Adrenal gland (tissue), 12 donors: Measurements from ENCODE around the gene CYRIA. TPM values are rescaled to one million over a fixed set of nuclear protein-coding genes. Genes with fewer than 3 reads are reported as not detected.

Source experiments
- DNase-seq, 7 donors: peaks; one replicate each; pipeline ENCODE4 v3.0.0-alpha.2; 2019 to 2020
- H3K27ac ChIP-seq, 5 donors: fragments of 200-600 bp; sonication (generic) in 4 of 5; 1 replicate in 3 of 5; 2 replicates in 2 of 5; pipeline versions ENCODE4 v1.5.1 to v1.8.0; 2016 to 2020; ENCODE audit warnings: mild to moderate bottlenecking in 1 of 5
- H3K27me3 ChIP-seq: fragments of 200-600 bp; 2 replicates; pipeline ENCODE4 v1.8.0; 2021
- H3K36me3 ChIP-seq, 2 donors: fragments of 200-600 bp; replicated peaks in 1 of 2; 1 replicate in 1 of 2; 2 replicates in 1 of 2; pipeline versions ENCODE4 v1.5.1 to v1.8.0; 2018 to 2022
- H3K4me1 ChIP-seq, 2 donors: fragments of 200-600 bp; replicated peaks in 1 of 2; 1 replicate in 1 of 2; 2 replicates in 1 of 2; pipeline versions ENCODE4 v1.5.1 to v1.8.0; 2018 to 2021
- H3K4me3 ChIP-seq, 4 donors: fragments of 200-600 bp; sonication (generic) in 3 of 4; one replicate each; pipeline ENCODE4 v1.5.1; 2016 to 2018
- H3K9me3 ChIP-seq, 3 donors: fragments of 200-600 bp; sonication (generic) in 1 of 3; replicated peaks in 1 of 3; 1 replicate in 2 of 3; 2 replicates in 1 of 3; pipeline versions ENCODE4 v1.5.1 to v1.8.0; 2016 to 2021
- POLR2A ChIP-seq, 2 donors: fragments of 450-650 bp; IDR thresholded peaks; one replicate each; pipeline ENCODE4 v1.6.1; 2017; ENCODE audit warnings: antibody characterized with exemption in 2 of 2, mild to moderate bottlenecking in 2 of 2, moderate library complexity in 1 of 2
- WGBS, 4 donors: extraction: QIAGEN DNeasy Blood & Tissue Kit in 2 of 4; methylation state at CpG; one replicate each; pipeline versions ENCODE4 v1.1.5 to v1.1.7; 2013 to 2017; 5-methylcytosine and 5-hydroxymethylcytosine counted together
- intact Hi-C, 2 donors: fragments of 100-400 bp; cut with DNase I; formaldehyde crosslinking; loops; one replicate each; pipeline versions ENCODE4 v1.14.1 to v1.15.0; 2022 to 2023
- polyA plus RNA-seq, 3 donors: library from polyadenylated mRNA; stranded (reverse); fragments of 200-250 nt in 2 of 3; fragments of 350-450 nt in 1 of 3; fragmentation: Illumina TruSeq in 1 of 3; extraction: RNeasy Lipid Tissue Mini Kit (QIAGEN cat#74804) in 1 of 3; gene quantifications; one replicate each; pipeline ENCODE4 v1.2.3, GENCODE V29; 2013 to 2014
- total RNA-seq, 9 donors: library from RNA; depleted of rRNA in 4 of 9; stranded (reverse); fragments of >200 nt in 4 of 9; fragments of 120-200 nt in 1 of 9; fragmentation: NEBNext Ultra II Directional in 1 of 9; extraction: Animal tissue kit (Norgen Biotek cat#: 25700) in 1 of 9; gene quantifications; one replicate each; pipeline versions ENCODE4 v1.1.0 to v1.2.4, GENCODE V29; 2013 to 2023
- TF ChIP-seq, protein P1 (sequence below), 6 experiments: fragments of 450-650 bp in 4 of 6; fragments of 200-600 bp in 2 of 6; sonication (generic) in 1 of 6; IDR thresholded peaks; 1 replicate in 5 of 6; 2 replicates in 1 of 6; pipeline versions ENCODE4 v1.5.1 to v1.8.0; 2016 to 2021; ENCODE audit warnings: antibody characterized with exemption in 6 of 6, mild to moderate bottlenecking in 2 of 6, moderate library complexity in 1 of 6
- donor health status: healthy with polysubstance abuse.
- donor health status: Bipolar disorder and iron deficiency.
- donor health status: DM: yes; HTN: yes; CAD: no.
- donor health status: DM: no; HTN: no; CAD: no.
- donor health status: DM: no; HTN: no; CAD: no.
- donor health status: DM: yes; HTN: yes; CAD: no.

CYRIA gene
- total and polyA plus RNA-seq, 12 donors = 2.4 to 31.0 (median 17.9) TPM

GRCh38 chr2:16620590-16620989 lies 45.0 kb downstream of the CYRIA start:
- H3K27me3 ChIP-seq = no peaks in the 10 kb centered on the region
- H3K36me3 ChIP-seq = peaks cover 0 to 6% of the 10 kb centered on the region in 2 donors
- no peak for DNase-seq
- no peaks in the 10 kb centered on the region for H3K9me3 ChIP-seq
- intact Hi-C loops = no loop called here
- whole genome bisulfite sequencing, 4 donors = 93 to 100% (median 96%) methylated on average over 2 of the region's 2 CpGs
- H3K27ac ChIP-seq = no peak overlapping the region
- TF ChIP-seq, protein P1, sequence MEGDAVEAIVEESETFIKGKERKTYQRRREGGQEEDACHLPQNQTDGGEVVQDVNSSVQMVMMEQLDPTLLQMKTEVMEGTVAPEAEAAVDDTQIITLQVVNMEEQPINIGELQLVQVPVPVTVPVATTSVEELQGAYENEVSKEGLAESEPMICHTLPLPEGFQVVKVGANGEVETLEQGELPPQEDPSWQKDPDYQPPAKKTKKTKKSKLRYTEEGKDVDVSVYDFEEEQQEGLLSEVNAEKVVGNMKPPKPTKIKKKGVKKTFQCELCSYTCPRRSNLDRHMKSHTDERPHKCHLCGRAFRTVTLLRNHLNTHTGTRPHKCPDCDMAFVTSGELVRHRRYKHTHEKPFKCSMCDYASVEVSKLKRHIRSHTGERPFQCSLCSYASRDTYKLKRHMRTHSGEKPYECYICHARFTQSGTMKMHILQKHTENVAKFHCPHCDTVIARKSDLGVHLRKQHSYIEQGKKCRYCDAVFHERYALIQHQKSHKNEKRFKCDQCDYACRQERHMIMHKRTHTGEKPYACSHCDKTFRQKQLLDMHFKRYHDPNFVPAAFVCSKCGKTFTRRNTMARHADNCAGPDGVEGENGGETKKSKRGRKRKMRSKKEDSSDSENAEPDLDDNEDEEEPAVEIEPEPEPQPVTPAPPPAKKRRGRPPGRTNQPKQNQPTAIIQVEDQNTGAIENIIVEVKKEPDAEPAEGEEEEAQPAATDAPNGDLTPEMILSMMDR (IDR thresholded peaks at IDR 0.05) = no peak
- TF ChIP-seq POLR2A (IDR thresholded peaks at IDR 0.05) = no peak
- H3K4me1 ChIP-seq = peaks cover 20 to 49% of the 10 kb centered on the region in 2 donors
- no peak overlapping the region for H3K4me3 ChIP-seq

- WGBS, 4 donors = 91 to 97% (median 95%) methylated on average over 5 of the region's 5 CpGs
- TF ChIP-seq, protein P1 (IDR thresholded peaks at IDR 0.05) = no peak
- no peak for TF ChIP-seq POLR2A (IDR thresholded peaks at IDR 0.05)
- no peak overlapping the region for H3K27ac ChIP-seq
- no peaks in the 10 kb centered on the region for H3K9me3 ChIP-seq
- no peak overlapping the region for H3K4me3 ChIP-seq
- peaks cover 12 to 46% of the 10 kb centered on the region in 2 donors for H3K4me1 ChIP-seq
- DNase-seq = no peak
- intact Hi-C loops = loop anchor here (5.0 kb wide), 2 partner anchors 133 to 138 kb away; no protein-coding TSS in a partner anchor
- H3K36me3 ChIP-seq = peaks cover 0 to 6% of the 10 kb centered on the region in 2 donors
- H3K27me3 ChIP-seq = no peaks in the 10 kb centered on the region
Observed at GRCh38 chr2:16619576-16620245, 45.9 kb downstream of the CYRIA start.

DNA sequence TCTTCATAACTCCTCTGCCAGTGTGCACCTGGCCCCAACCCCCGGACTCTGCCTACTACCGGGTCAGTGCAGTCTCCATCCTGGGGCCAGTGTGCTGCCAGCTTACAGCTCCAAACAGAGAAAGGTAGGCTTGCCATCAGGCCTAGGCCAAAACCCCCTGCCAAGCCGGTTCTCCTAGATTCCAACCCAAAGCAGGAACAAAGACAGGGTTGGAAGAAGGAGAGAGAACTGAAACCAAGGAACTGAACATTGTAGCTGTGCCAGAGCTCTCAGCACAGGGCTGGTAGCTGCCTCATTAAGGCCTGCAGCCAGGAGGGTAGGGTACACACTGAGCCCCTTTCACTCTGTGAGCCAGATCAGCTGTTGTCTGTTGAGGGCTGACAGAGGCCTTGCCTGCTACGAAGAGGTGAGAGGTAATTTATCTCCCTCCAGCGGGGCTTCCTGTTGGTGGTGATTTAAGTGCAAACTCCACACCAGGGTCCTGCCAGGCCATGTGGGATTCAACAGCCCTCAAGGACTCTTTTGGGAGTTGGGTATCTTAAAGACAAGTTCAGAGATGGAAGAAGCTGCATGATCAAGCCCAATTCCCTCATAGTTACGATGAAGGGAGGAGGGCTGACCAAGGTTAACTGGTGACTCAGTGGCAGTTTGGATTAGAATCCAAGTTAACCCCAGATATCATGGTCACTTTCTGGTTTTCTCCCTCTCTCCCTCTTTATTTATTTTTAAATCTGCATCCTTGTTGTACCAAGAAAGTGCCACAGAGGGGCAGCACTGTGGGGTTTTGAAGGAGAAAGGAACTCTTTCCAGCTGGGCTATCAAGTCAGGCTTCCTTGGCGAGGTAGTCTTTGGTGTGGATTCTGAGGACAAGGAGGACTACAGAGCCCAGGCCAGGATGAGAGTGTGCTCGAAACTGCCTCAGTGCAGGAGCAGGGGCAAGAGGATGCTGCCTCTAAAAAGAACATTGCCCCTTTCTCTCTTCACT lies 48.1 kb downstream of the CYRIA start:
- H3K27ac ChIP-seq = peak overlapping the region in 1 of 5 donors; percentile 69
- peak in 4 of 7 donors; percentile 52 to 68 (median 60) for DNase-seq
- no peak for TF ChIP-seq POLR2A (IDR thresholded peaks at IDR 0.05)
- TF ChIP-seq, protein P1 (IDR thresholded peaks at IDR 0.05) = peak; percentile 12 to 67 (median 60)
- H3K4me1 ChIP-seq = peaks cover 7 to 42% of the 10 kb centered on the region in 2 donors
- WGBS, 4 donors = 59 to 74% (median 66%) methylated on average over 6 to 8 of the region's 8 CpGs
- intact Hi-C loops = loop anchor here (5.0 kb wide), 2 partner anchors 135 to 140 kb away; no protein-coding TSS in a partner anchor
- no peaks in the 10 kb centered on the region for H3K27me3 ChIP-seq
- no peak overlapping the region for H3K4me3 ChIP-seq
- peaks cover 0 to under 1% of the 10 kb centered on the region in 2 donors for H3K36me3 ChIP-seq
- no peaks in the 10 kb centered on the region for H3K9me3 ChIP-seq
